HepG2 (cell line): ENCODE results near the gene RERE. TPM values are rescaled to one million over a fixed set of nuclear protein-coding genes. Genes with fewer than 3 reads are reported as not detected.
A peak's percentile ranks its signal among the peaks of the same experiment; 100 is the strongest.

Source experiments
- BCL3 ChIP-seq: sonication (generic); formaldehyde crosslinking; IDR thresholded peaks from 2 replicates; pipeline ENCODE4 v1.5.1; 2020; ENCODE audit warnings: mild to moderate bottlenecking, missing genetic modification reagents, moderate library complexity
- BHLHE40 ChIP-seq: IDR thresholded peaks from 2 replicates; pipeline ENCODE4 v1.6.1; 2011; ENCODE audit warnings: low read length, improper control_type of control experiment
- BRCA1 ChIP-seq: sonication (generic); formaldehyde crosslinking; IDR thresholded peaks from 2 replicates; pipeline ENCODE4 v1.4.0; 2020; ENCODE audit warnings: missing genetic modification reagents
- FOSL2 ChIP-seq: sonication (generic); formaldehyde crosslinking; IDR thresholded peaks from 2 replicates; pipeline ENCODE4 v1.4.0; 2020; ENCODE audit warnings: missing genetic modification reagents
- FOXC1 ChIP-seq: sonication (generic); formaldehyde crosslinking; IDR thresholded peaks from 2 replicates; pipeline ENCODE4 v1.8.0; 2022; ENCODE audit warnings: mild to moderate bottlenecking, missing genetic modification reagents, borderline replicate concordance
- HIVEP1 ChIP-seq: sonication (generic); formaldehyde crosslinking; IDR thresholded peaks from 2 replicates; pipeline ENCODE4 v1.4.0; 2020; ENCODE audit warnings: mild to moderate bottlenecking, missing genetic modification reagents
- HNRNPLL ChIP-seq: fragments of 200-400 bp; formaldehyde crosslinking; IDR thresholded peaks from 2 replicates; pipeline ENCODE4 v1.6.1; 2017; ENCODE audit warnings: mild to moderate bottlenecking, low read depth, low read length; ENCODE audit not compliant: poor library complexity, severe bottlenecking
- IRF1 ChIP-seq: sonication (generic); formaldehyde crosslinking; IDR thresholded peaks from 2 replicates; pipeline ENCODE4 v1.4.0; 2020; ENCODE audit warnings: low read depth, mild to moderate bottlenecking, missing genetic modification reagents
- KAT2B ChIP-seq: fragments of 150-350 bp; IDR thresholded peaks from 2 replicates; pipeline ENCODE4 v1.6.1; 2014; ENCODE audit warnings: low read depth, low read length, borderline replicate concordance
- POGZ ChIP-seq: sonication (generic); formaldehyde crosslinking; IDR thresholded peaks from 2 replicates; pipeline ENCODE4 v1.4.0; 2020; ENCODE audit warnings: mild to moderate bottlenecking, missing genetic modification reagents
- RXRA ChIP-seq: sonication (generic); formaldehyde crosslinking; IDR thresholded peaks from 2 replicates; pipeline ENCODE4 v1.5.1; 2020; ENCODE audit warnings: missing genetic modification reagents
- ZFP90 ChIP-seq: sonication (generic); formaldehyde crosslinking; IDR thresholded peaks from 2 replicates; pipeline ENCODE4 v1.8.0; 2022; ENCODE audit warnings: missing genetic modification reagents, mild to moderate bottlenecking, inconsistent platforms, borderline replicate concordance
- ZMYM4 ChIP-seq: sonication (generic); formaldehyde crosslinking; IDR thresholded peaks from 2 replicates; pipeline ENCODE4 v1.8.1; 2023; ENCODE audit warnings: mild to moderate bottlenecking, missing genetic modification reagents
- ZNF350 ChIP-seq: sonication (generic); formaldehyde crosslinking; IDR thresholded peaks from 2 replicates; pipeline ENCODE4 v1.4.0; 2020; ENCODE audit warnings: mild to moderate bottlenecking, low read depth, missing genetic modification reagents, borderline replicate concordance
- ZNF687 ChIP-seq: sonication (generic); formaldehyde crosslinking; IDR thresholded peaks from 2 replicates; pipeline ENCODE4 v1.5.1; 2020; ENCODE audit warnings: mild to moderate bottlenecking, missing genetic modification reagents, moderate library complexity
- polyA plus RNA-seq, 8 experiments: library from polyadenylated mRNA; depleted of rRNA in 3 of 8; stranded (reverse) in 7 of 8; unstranded in 1 of 8; fragments of >200 nt; fragmentation: Illumina TruSeq in 4 of 8; extraction: Trizol in 4 of 8; gene quantifications; 2 replicates each; pipeline versions ENCODE4 v1.2.1 to v1.2.3, GENCODE V29; 2011 to 2016; ENCODE audit warnings: low read depth in 4 of 8, missing spikeins in 1 of 8, mixed read lengths in 1 of 8; ENCODE audit not compliant: insufficient read depth in 1 of 8
- total RNA-seq, 5 experiments: library from RNA; depleted of rRNA; stranded (reverse); fragments of >200 nt; fragmentation: Illumina TruSeq; extraction: Trizol; gene quantifications; 2 replicates each; pipeline ENCODE4 v1.2.3, GENCODE V29; 2016; ENCODE audit warnings: low read depth in 1 of 5
- TF ChIP-seq, protein P1 (sequence below): IDR thresholded peaks from 2 replicates; pipeline ENCODE4 v1.6.1; 2016; ENCODE audit warnings: missing genetic modification reagents, missing compliant biosample characterization
- TF ChIP-seq, protein P2 (sequence below): IDR thresholded peaks from 2 replicates; pipeline ENCODE4 v1.6.1; 2016; ENCODE audit warnings: mild to moderate bottlenecking
- TF ChIP-seq, protein P3 (sequence below): IDR thresholded peaks from 2 replicates; pipeline ENCODE4 v1.6.1; 2018; ENCODE audit warnings: missing genetic modification reagents

The RERE gene
- total and polyA plus RNA-seq, 2 of the 13 experiments (the other 11 are each of a cell fraction or from before 2014, with no cell fraction given) = 18.3 to 21.9 TPM

GRCh38 chr1:8312235-8313218 lies 504.9 kb downstream of the RERE start (continued):
- no peak for TF ChIP-seq IRF1
- TF ChIP-seq ZNF687 = peak; percentile 67
- TF ChIP-seq FOSL2 = peak; percentile 35; the same call in 1 of the 2 replicates
- TF ChIP-seq HIVEP1 (CRISPR knock-in tag) = no peak
- TF ChIP-seq ZFP90 (CRISPR knock-in tag) = no peak
- TF ChIP-seq BCL3 (CRISPR knock-in tag) = 0 out of 2 replicates have a peak, but pooled peaks have one; percentile 8
- peak; percentile 60; the same call in 1 of the 2 replicates for TF ChIP-seq ZNF350
- no peak for TF ChIP-seq HNRNPLL
- TF ChIP-seq BRCA1 (CRISPR knock-in tag) = 0 out of 2 replicates have a peak, but pooled peaks have one; percentile 57
- TF ChIP-seq, protein P1, sequence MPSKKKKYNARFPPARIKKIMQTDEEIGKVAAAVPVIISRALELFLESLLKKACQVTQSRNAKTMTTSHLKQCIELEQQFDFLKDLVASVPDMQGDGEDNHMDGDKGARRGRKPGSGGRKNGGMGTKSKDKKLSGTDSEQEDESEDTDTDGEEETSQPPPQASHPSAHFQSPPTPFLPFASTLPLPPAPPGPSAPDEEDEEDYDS = 0 out of 2 replicates have a peak, but pooled peaks have one; percentile 16
- TF ChIP-seq BHLHE40 = no peak
- TF ChIP-seq, protein P2, sequence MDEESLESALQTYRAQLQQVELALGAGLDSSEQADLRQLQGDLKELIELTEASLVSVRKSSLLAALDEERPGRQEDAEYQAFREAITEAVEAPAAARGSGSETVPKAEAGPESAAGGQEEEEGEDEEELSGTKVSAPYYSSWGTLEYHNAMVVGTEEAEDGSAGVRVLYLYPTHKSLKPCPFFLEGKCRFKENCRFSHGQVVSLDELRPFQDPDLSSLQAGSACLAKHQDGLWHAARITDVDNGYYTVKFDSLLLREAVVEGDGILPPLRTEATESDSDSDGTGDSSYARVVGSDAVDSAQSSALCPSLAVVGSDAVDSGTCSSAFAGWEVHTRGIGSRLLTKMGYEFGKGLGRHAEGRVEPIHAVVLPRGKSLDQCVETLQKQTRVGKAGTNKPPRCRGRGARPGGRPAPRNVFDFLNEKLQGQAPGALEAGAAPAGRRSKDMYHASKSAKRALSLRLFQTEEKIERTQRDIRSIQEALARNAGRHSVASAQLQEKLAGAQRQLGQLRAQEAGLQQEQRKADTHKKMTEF (CRISPR knock-in tag) = peak; percentile 48; the same call in 1 of the 2 replicates
- TF ChIP-seq ZMYM4 (CRISPR knock-in tag) = peak; percentile 43; the same call in 1 of the 2 replicates
- TF ChIP-seq FOXC1 = no peak
- TF ChIP-seq, protein P3, sequence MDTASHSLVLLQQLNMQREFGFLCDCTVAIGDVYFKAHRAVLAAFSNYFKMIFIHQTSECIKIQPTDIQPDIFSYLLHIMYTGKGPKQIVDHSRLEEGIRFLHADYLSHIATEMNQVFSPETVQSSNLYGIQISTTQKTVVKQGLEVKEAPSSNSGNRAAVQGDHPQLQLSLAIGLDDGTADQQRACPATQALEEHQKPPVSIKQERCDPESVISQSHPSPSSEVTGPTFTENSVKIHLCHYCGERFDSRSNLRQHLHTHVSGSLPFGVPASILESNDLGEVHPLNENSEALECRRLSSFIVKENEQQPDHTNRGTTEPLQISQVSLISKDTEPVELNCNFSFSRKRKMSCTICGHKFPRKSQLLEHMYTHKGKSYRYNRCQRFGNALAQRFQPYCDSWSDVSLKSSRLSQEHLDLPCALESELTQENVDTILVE = no peak
- no peak for TF ChIP-seq KAT2B
- peak; percentile 75 for TF ChIP-seq POGZ (CRISPR knock-in tag)
- 0 out of 2 replicates have a peak, but pooled peaks have one; percentile 25 for TF ChIP-seq RXRA (CRISPR knock-in tag)
